Measurements from ENCODE around the gene IRGM. TPM values are rescaled to one million over a fixed set of nuclear protein-coding genes. Genes with fewer than 3 reads are reported as not detected.

IRGM gene
- total RNA-seq, 1 experiment from 2014 or later, result not detected

DNA sequence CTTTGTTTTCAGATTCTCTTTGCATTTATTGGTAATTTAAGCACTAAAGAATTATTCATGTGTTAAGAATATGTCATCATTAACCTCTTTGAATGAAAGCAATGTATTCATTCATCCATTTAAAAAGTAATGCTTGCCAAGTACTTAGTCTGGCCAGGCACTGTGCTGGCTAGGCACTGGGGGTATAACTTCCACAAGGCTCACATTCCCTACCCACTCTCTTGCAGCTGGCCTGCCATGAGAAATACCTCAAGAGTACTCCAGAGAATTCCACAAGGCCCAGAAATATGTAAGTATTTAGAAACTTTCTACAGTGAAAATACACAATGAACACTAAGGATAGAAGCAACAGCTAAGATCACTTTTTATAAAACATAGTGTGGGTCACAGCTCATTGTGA lies 33.0 kb downstream of the IRGM start:
- no peak for TF ChIP-seq EZH2 (IDR thresholded peaks at IDR 0.05; ENCODE audit: low read depth)
- TF ChIP-seq, protein P1, sequence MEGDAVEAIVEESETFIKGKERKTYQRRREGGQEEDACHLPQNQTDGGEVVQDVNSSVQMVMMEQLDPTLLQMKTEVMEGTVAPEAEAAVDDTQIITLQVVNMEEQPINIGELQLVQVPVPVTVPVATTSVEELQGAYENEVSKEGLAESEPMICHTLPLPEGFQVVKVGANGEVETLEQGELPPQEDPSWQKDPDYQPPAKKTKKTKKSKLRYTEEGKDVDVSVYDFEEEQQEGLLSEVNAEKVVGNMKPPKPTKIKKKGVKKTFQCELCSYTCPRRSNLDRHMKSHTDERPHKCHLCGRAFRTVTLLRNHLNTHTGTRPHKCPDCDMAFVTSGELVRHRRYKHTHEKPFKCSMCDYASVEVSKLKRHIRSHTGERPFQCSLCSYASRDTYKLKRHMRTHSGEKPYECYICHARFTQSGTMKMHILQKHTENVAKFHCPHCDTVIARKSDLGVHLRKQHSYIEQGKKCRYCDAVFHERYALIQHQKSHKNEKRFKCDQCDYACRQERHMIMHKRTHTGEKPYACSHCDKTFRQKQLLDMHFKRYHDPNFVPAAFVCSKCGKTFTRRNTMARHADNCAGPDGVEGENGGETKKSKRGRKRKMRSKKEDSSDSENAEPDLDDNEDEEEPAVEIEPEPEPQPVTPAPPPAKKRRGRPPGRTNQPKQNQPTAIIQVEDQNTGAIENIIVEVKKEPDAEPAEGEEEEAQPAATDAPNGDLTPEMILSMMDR (conservative IDR thresholded peaks at IDR 0.05), result no peak
- POLR2A ChIA-PET (ENCODE audit: unreplicated experiment), result no interaction called here
- no peaks in the 10 kb centered on the region for H3K27me3 ChIP-seq (ENCODE audit: insufficient read depth, low read depth)
- CTCF ChIA-PET, result no interaction called here
- no peaks in the 10 kb centered on the region for H3K36me3 ChIP-seq (ENCODE audit: low read depth)
- no peaks in the 10 kb centered on the region for H4K20me1 ChIP-seq (ENCODE audit: insufficient read depth)
- no peak overlapping the region for H3K27ac ChIP-seq
- no peaks in the 10 kb centered on the region for H3K9me2 ChIP-seq (ENCODE audit: insufficient read depth)
- no peaks in the 10 kb centered on the region for H3K4me1 ChIP-seq (replicated peaks; ENCODE audit: insufficient read depth)
- H3K4me2 ChIP-seq, result no peak overlapping the region
- no peaks in the 10 kb centered on the region for H3K79me2 ChIP-seq (ENCODE audit: low read depth)
- H3K9me3 ChIP-seq (ENCODE audit: insufficient read depth, low read depth), result no peaks in the 10 kb centered on the region; the same call in 1 of the 2 replicates
- intact Hi-C loops (cut with micrococcal nuclease; ENCODE audit: unreplicated experiment), result no loop called here
- no peak overlapping the region for H3K4me3 ChIP-seq
- no peak overlapping the region for H2AFZ ChIP-seq
- no TSS peak for BruUV-seq (replicated peaks)
- no peak for DNase-seq
- H3F3A ChIP-seq (ENCODE audit: insufficient read depth, low read depth), result no peaks in the 10 kb centered on the region

DNA sequence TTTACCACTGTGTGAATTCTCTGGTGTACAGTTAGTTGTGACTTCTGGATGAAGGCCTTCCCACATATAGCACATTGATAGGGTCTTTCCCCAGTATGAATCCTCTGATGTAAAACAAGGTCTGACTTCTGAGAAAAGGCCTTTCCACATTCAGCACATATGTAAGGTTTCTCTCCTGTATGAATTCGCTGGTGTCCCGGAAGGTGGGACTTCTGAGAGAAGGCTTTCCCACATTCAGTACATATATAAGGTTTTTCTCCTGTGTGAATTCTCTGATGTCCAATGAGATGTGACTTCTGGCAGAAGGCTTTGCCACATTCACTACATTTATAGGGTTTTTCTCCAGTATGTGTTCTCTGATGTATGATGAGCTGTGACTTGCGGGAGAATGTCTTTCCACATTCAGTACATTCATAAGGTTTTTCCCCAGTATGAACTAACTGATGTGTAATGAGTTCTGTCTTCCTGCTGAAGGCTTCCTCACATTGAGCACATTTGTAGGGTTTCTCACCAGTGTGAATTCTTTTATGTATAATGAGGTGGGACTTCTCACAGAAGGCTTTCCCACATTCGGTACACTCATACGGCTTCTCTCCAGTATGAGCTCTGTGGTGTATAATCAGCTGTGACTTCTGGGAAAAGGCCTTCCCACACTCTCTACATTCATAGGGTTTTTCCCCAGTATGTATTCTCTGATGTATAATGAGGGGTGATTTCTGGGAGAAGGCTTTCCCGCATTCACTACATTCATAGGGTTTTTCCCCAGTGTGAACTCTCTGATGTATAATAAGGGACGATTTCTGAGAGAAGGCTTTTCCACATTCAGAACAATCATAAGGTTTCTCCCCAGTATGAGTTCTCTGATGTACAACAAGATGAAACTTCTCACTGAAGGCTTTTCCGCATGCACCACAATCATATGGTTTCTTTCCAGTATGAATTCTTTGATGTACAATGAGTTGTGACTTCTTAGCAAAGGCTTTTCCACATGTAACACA lies 49.4 kb downstream of the IRGM start:
- intact Hi-C loops (cut with micrococcal nuclease; ENCODE audit: unreplicated experiment), result no loop called here
- Histone ChIP-seq H3K9me2 (ENCODE audit: insufficient read depth) (no peaks in the 10 kb centered on the region), H3K9me3 (ENCODE audit: insufficient read depth, low read depth) (peaks cover 90% of the 10 kb centered on the region), H3K79me2 (ENCODE audit: low read depth) (no peaks in the 10 kb centered on the region), H4K20me1 (ENCODE audit: insufficient read depth) (no peaks in the 10 kb centered on the region), H2AFZ (no peak overlapping the region), H3K27ac (no peak overlapping the region), H3K27me3 (ENCODE audit: insufficient read depth, low read depth) (no peaks in the 10 kb centered on the region), H3F3A (ENCODE audit: insufficient read depth, low read depth) (peaks cover 8% of the 10 kb centered on the region; the same call in 1 of the 2 replicates), H3K4me3 (no peak overlapping the region), H3K4me1 (replicated peaks; ENCODE audit: insufficient read depth) (no peaks in the 10 kb centered on the region), H3K4me2 (no peak overlapping the region), H3K36me3 (ENCODE audit: low read depth) (peaks cover 44% of the 10 kb centered on the region)
- no peak for DNase-seq
- ChIA-PET CTCF (interaction anchor here (1.2 kb wide), 1 partner anchor 94 kb away, joined by 3 read pairs; no protein-coding TSS in a partner anchor), POLR2A (ENCODE audit: unreplicated experiment) (no interaction called here)
- no TSS peak for BruUV-seq (replicated peaks)
- TF ChIP-seq, protein P1 (conservative IDR thresholded peaks at IDR 0.05), result no peak
- TF ChIP-seq EZH2 (IDR thresholded peaks at IDR 0.05; ENCODE audit: low read depth), result no peak

Other genes with a start within 250 kb of the IRGM start
- gene SYNPO, start 205.9 kb upstream of the IRGM start, total RNA-seq (2021), result 1.8 and 2.0 TPM in 2 replicates
- gene MYOZ3, start 185.3 kb upstream of the IRGM start, total RNA-seq (2021), result 0.25 TPM in 1 of 2 replicates, not detected in the other
- gene RBM22, start 145.5 kb upstream of the IRGM start, total RNA-seq (2021), result 49.7 and 57.3 TPM in 2 replicates
- gene DCTN4, start 87.5 kb upstream of the IRGM start, total RNA-seq (2021), result 49.1 and 54.1 TPM in 2 replicates
- gene SMIM3, start 67.8 kb upstream of the IRGM start, total RNA-seq (2021), result 11.5 and 12.1 TPM in 2 replicates
- gene ZNF300, start 58.5 kb downstream of the IRGM start, total RNA-seq (2021), result 3.7 and 4.1 TPM in 2 replicates
- gene GPX3, start 174.1 kb downstream of the IRGM start, total RNA-seq (2021), result 84.6 and 93.2 TPM in 2 replicates
- gene TNIP1, start 234.5 kb downstream of the IRGM start, total RNA-seq (2021), result 122 and 124 TPM in 2 replicates

All from PC-9 (cell line).